OCI-M2 (cell line): ENCODE results near the gene SERINC4.
"Not testable (repeated sequence)": the region's sequence is repeated elsewhere in the genome, so short reads cannot be mapped to it uniquely, and the experiment has no call there.

Source experiments
- DNase-seq: peaks from one replicate; lab custom pipeline; 2025; ENCODE audit not compliant: unreplicated experiment; lab: John Stamatoyannopoulos, UW

Gene SERINC4

DNA sequence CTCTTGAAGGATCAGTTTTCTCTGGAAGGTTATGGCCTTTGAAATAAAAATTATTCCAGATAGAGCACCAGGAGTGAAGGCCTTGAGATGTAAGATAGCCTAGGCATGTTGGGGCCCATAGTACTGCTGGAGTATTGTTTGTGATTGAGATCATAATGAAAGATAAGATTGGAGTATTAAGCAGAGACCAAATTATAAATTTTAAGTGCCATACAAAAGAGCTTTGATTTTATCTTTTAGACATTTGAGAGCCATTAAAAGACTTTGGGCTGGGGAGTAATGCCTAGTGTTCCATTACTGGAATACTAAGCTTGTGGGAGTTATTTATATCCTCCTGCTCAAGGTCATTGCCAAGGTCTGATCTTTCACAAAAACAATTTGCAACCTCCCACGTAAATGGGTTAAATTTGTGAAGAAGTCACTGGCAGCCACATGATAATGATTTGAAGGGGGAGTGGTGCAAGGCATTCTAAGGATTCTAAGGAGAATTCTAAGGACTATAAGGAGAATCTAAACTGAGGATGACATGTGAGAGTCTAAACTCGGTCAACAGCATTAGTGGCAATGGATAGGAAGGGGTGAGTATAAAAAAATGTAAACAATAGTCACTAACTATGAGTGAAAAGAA, 36.1 kb downstream of the SERINC4 start:
- DNase-seq = no peak

DNA sequence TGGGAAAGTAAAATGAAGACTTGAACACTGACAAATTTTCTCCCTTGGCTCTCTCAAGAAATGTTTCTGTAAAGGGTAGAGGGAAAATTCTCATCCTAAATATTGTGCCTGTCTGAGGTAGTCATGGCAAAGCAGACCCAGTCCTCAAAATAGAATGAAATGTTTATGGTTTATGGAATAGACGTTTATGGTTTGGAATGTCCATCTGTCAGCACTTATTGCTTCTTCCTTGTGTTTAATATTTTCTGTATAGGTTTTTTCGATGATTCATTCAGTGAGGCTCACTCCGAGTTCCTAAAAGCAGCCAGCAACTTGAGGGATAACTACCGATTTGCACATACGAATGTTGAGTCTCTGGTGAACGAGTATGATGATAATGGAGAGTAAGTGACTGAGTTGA, 37.2 kb downstream of the SERINC4 start:
- DNase-seq = no peak

DNA sequence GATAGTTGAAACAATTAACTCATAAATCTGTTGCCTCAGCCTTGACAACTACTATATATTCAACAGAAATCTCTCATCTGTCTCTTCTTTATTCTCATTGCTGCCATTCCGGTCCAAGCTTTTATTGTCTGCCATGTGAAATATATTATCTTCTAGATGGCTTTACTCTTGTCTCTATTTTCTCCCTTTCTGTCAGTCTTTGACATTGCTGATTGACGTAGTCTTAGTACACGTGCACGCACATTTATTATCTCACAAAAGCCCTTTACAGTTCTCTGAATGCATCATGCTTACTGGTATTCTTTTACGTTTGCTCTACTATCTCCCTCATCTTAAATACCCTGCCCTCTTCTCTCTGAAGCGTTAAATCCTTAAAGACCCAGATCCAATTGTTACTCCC, 48.1 kb downstream of the SERINC4 start:
- no peak for DNase-seq

DNA sequence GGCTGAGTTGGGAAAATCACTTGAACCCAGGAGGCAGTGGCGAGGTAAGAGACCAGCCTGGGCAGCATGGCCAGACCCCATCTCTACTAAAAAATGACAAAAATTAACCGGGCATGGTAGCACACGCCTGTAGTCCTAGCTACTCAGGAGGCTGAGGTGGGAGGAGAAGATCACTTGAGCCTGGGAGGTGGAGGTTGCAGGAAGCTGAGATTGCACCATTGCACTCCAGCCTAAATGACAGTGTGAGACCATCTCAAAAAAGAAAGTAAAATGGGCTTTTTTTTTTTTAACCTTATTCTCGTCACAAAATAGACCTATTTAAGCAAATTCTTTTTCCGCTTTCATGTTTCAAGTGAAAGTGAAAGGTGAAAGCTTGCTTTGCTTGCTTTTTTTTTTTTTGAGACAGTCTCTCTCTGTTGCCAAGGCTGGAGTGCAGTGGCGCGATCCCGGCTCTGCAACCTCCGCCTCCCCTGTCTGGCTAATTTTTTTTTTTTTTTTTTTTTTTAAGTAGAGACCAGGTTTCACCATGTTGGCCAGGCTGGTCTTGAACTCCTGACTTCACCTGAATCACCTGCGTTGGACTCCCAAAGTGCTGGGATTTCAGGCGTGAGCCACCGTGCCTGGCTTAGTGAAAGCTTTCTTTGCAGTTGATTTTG, 50.2 kb downstream of the SERINC4 start:
- DNase-seq = no peak

DNA sequence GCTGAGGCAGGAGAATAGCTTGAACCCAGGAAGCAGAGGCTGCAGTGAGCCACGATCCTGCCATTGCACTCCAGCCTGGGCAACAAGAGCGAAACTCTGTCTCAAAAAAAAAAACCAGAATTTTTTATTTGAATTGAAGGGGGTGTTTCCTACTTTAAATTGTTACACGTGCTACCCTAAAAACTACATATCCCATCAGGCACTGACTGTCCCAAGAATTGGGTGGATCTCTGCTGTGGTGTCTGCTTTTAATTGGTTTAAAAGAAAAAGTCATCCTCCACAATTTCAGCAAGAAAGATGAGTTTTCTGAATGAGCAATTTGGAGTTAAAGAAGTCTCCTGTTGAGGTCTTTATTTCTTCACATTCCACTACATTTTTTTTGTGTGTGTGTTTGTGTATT, 51.6 kb downstream of the SERINC4 start:
- DNase-seq = no peak

DNA sequence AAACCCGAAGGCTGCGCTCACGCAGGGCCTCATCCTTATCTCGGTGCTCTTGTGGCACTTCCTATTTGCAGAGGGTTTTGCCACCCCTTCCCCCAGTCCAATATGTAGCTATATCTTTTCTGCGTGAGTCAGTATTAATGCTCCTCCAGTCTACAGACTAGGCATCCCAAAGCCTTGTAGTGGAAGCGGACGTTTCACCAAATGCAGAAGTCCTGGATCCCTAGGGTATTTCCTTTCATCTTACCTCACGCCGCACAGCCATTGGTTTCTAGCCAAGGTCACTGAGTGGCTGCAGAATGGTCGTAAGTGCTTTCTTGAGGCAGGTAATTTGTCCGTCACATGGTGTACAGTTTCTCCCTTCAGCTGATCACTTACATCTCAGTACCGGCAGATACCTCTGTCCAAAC, 53.1 kb downstream of the SERINC4 start:
- DNase-seq = not testable (repeated sequence)

DNA sequence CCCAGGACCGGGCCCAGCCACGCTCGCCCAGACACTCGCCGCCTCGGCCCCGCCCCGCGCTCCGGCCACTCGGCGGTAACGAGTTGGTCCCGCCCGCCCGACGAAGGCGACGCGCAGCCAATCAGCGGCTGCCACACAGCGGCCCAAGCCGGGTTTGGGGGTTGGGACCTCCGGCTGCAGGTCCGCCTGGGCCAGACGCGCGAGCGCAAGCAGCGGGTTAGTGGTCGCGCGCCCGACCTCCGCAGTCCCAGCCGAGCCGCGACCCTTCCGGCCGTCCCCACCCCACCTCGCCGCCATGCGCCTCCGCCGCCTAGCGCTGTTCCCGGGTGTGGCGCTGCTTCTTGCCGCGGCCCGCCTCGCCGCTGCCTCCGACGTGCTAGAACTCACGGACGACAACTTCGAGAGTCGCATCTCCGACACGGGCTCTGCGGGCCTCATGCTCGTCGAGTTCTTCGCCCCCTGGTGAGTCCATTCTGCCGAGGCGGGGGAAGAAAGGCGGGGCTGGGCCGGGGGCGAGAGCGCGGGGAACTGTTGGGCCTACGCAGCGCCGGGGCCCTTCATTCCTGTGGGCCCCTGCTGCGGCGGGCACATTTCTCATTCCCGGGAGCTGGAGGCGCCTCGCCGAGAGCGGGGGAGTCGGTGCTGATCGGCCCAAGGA, 53.6 kb downstream of the SERINC4 start, which contains the start of gene PDIA3:
Gene PDIA3 (plus strand): TSS at position 194 of the 658 bp plus-strand sequence. CDS start 102 bp downstream, at position 296.
- peak; percentile 46 for DNase-seq
